CD4-positive, alpha-beta T cell treated with Interleukin-17A for 4 hours (primary cell): Measurements from ENCODE around the gene HSP90AB1.

ENCODE experiments used
- DNase-seq: peaks from one replicate; pipeline ENCODE4 v3.0.0-alpha.2; 2020; ENCODE audit warnings: mixed read lengths

The HSP90AB1 gene

GRCh38 chr6:44255871-44256774 is 9.2 kb downstream of the HSP90AB1 start:
- DNase-seq = peak; percentile 23

GRCh38 chr6:44256775-44257024 is 9.8 kb downstream of the HSP90AB1 start:
- no peak for DNase-seq

- DNase-seq = peak; percentile 71
Measured at GRCh38 chr6:44257025-44257752, 10.3 kb downstream of the HSP90AB1 start, which contains the start of gene SLC35B2. Gene SLC35B2, minus strand, starts transcription at chr6:44257528. Its CDS starts 118 bp downstream, at chr6:44257410.

- DNase-seq = no peak
Measured at GRCh38 chr6:44257753-44258324, 10.9 kb downstream of the HSP90AB1 start.

GRCh38 chr6:44258325-44258863 is 11.5 kb downstream of the HSP90AB1 start:
- no peak for DNase-seq

GRCh38 chr6:44258921-44259320 is 12.0 kb downstream of the HSP90AB1 start:
- no peak for DNase-seq

GRCh38 chr6:44260011-44260410 is 13.1 kb downstream of the HSP90AB1 start:
- DNase-seq = no peak

- no peak for DNase-seq
Measured at GRCh38 chr6:44260451-44261297, 13.8 kb downstream of the HSP90AB1 start.

GRCh38 chr6:44261581-44261980 is 14.7 kb downstream of the HSP90AB1 start:
- DNase-seq = no peak

- no peak for DNase-seq
Measured at GRCh38 chr6:44262467-44263353, 15.8 kb downstream of the HSP90AB1 start.

GRCh38 chr6:44263354-44264100 is 16.6 kb downstream of the HSP90AB1 start:
- DNase-seq = peak; percentile 37

GRCh38 chr6:44264154-44265006 is 17.5 kb downstream of the HSP90AB1 start:
- DNase-seq = peak; percentile 54

- DNase-seq = peak; percentile 96
Measured at GRCh38 chr6:44265007-44265721, 18.3 kb downstream of the HSP90AB1 start, which contains the start of gene NFKBIE. Gene NFKBIE, minus strand, starts transcription at chr6:44265551. Its CDS starts 205 bp downstream, at chr6:44265346.

GRCh38 chr6:44265722-44266233 is 18.9 kb downstream of the HSP90AB1 start:
- no peak for DNase-seq

GRCh38 chr6:44266347-44266746 is 19.4 kb downstream of the HSP90AB1 start:
- DNase-seq = no peak

- DNase-seq = no peak
Measured at GRCh38 chr6:44267252-44267651, 20.4 kb downstream of the HSP90AB1 start.

GRCh38 chr6:44268095-44268628 is 21.3 kb downstream of the HSP90AB1 start:
- peak; percentile 72 for DNase-seq

- DNase-seq = no peak
Measured at GRCh38 chr6:44269178-44269920, 22.4 kb downstream of the HSP90AB1 start.
